ENCODE measurements around the gene FLII. TPM values are rescaled to one million over a fixed set of nuclear protein-coding genes. Genes with fewer than 3 reads are reported as not detected.
A peak's percentile ranks its signal among the peaks of the same experiment; 100 is the strongest.

Gene FLII
- total and polyA plus RNA-seq, 2 of the 13 experiments (the other 11 are each of a cell fraction or from before 2014, with no cell fraction given) = 130 to 303 TPM

- no peak for FAIRE-seq
- intact Hi-C loops (cut with micrococcal nuclease; ENCODE audit: unreplicated experiment) = loop anchor here (5.0 kb wide), 1 partner anchor 58 kb away; the partner anchor contains the start of gene SMCR8
- no peak for TF ChIP-seq ZNF563 (CRISPR knock-in tag; IDR thresholded peaks at IDR 0.05)
- TF ChIP-seq NFRKB (IDR thresholded peaks at IDR 0.05) = no peak
- peak; percentile 19; the same call in 1 of the 2 replicates for TF ChIP-seq ZNF670 (CRISPR knock-in tag; IDR thresholded peaks at IDR 0.05; ENCODE audit: borderline replicate concordance)
- TF ChIP-seq ZNF691 (CRISPR knock-in tag; IDR thresholded peaks at IDR 0.05; ENCODE audit: borderline replicate concordance, low read depth) = no peak
- no peak for TF ChIP-seq CBFB (CRISPR knock-in tag; IDR thresholded peaks at IDR 0.05)
- no peak for TF ChIP-seq SAP130 (CRISPR knock-in tag; IDR thresholded peaks at IDR 0.05; ENCODE audit: low read depth)
- TF ChIP-seq KLF16 (CRISPR knock-in tag; IDR thresholded peaks at IDR 0.05) = no peak
- TF ChIP-seq HNRNPLL (IDR thresholded peaks at IDR 0.05; ENCODE audit: low read depth, low read length, poor library complexity, severe bottlenecking) = no peak
- TF ChIP-seq KDM5A (IDR thresholded peaks at IDR 0.05; ENCODE audit: borderline replicate concordance, low read length) = no peak
- TF ChIP-seq SYNCRIP (IDR thresholded peaks at IDR 0.05; ENCODE audit: insufficient read depth, low read depth, low read length) = no peak
- TF ChIP-seq TGIF2 (CRISPR knock-in tag; IDR thresholded peaks at IDR 0.05) = no peak; the same call in 1 of the 2 replicates
- no peak for TF ChIP-seq ZNF550 (CRISPR knock-in tag; IDR thresholded peaks at IDR 0.05; ENCODE audit: borderline replicate concordance)
- TF ChIP-seq PHF5A (CRISPR knock-in tag; IDR thresholded peaks at IDR 0.05; ENCODE audit: low read depth, unreplicated experiment) = no peak
- no peak for TF ChIP-seq ZFP41 (CRISPR knock-in tag; IDR thresholded peaks at IDR 0.05; ENCODE audit: borderline replicate concordance)
- TF ChIP-seq NKX3-1 (CRISPR knock-in tag; IDR thresholded peaks at IDR 0.05) = 0 out of 2 replicates have a peak, but pooled peaks have one; percentile 23
- 0 out of 2 replicates have a peak, but pooled peaks have one; percentile 44 for TF ChIP-seq ADNP (CRISPR knock-in tag; IDR thresholded peaks at IDR 0.05)
- TF ChIP-seq SRSF9 (IDR thresholded peaks at IDR 0.05; ENCODE audit: borderline replicate concordance, insufficient read depth, low read depth, low read length, poor library complexity, severe bottlenecking) = no peak
- no peak for TF ChIP-seq SNAPC4 (CRISPR knock-in tag; IDR thresholded peaks at IDR 0.05)
Measured at GRCh38 chr17:18259621-18260331, 1.2 kb upstream of the FLII start.

More at GRCh38 chr17:18259621-18260331, 1.2 kb upstream of the FLII start:
- ATAC-seq = peak; percentile 7
- peaks cover 8% of the 10 kb centered on the region; the same call in 1 of the 2 replicates for H4K20me1 ChIP-seq (ENCODE audit: insufficient read depth, low read length)
- peak overlapping the region; percentile 23 for H2AFZ ChIP-seq (ENCODE audit: low read length)
- BruUV-seq (replicated peaks) = no TSS peak
- H3K4me1 ChIP-seq (ENCODE audit: insufficient read depth, low read length) = peaks cover 34% of the 10 kb centered on the region
- H3K27ac ChIP-seq (ENCODE audit: extremely low read length, insufficient read depth, low read length) = peak overlapping the region; percentile 83
- peak overlapping the region; percentile 80 for H3K9ac ChIP-seq (ENCODE audit: insufficient read depth, low read depth, low read length)
- in situ Hi-C loops (cut with HindIII; ENCODE audit: extremely low pct_ligation_motif_present, low pct_unique_long_range_greater_than_20kb) = loop anchor here (5.0 kb wide), 1 partner anchor 37 kb away; no protein-coding TSS in a partner anchor
- no peaks in the 10 kb centered on the region; a peak in 1 of 5 replicates for H3K27me3 ChIP-seq (ENCODE audit: control insufficient read depth in 1 of 2, insufficient read depth in 2 of 2, low read length in 2 of 2)
- no peaks in the 10 kb centered on the region for H3K9me3 ChIP-seq (ENCODE audit: low read length)
- ChIA-PET POLR2A (interaction anchor here (0.7 to 2.7 kb wide), 8 partner anchors 8 to 117 kb away, joined by 3 to 7 read pairs (median 4); partner anchors contain the start of genes ALKBH5, SHMT1, SMCR8 and TOP3A), CTCF (ENCODE audit: low intra/inter-chr PET ratio, low total read pairs) (no interaction called here)
- peaks cover 30% of the 10 kb centered on the region for H3K79me2 ChIP-seq (ENCODE audit: insufficient read depth, low read length)
- peak; percentile 34 for DNase-seq (ENCODE audit: low spot score)
- peak overlapping the region; percentile 97 for H3K4me2 ChIP-seq (ENCODE audit: low read depth, low read length)
- H3K36me3 ChIP-seq (replicated peaks in 1 of 2; ENCODE audit: control insufficient read depth in 1 of 2, insufficient read depth in 2 of 2, low read length in 2 of 2) = peaks cover 7 to 34% of the 10 kb centered on the region in 2 experiments; a peak in 4 of 5 replicates
- 10% methylated on average over 18 of the region's 22 CpGs for WGBS (ENCODE audit: low lambda C conversion rate)
- H3K4me3 ChIP-seq (replicated peaks in 1 of 3; ENCODE audit: insufficient read depth in 1 of 3, low read depth in 2 of 3, low read length in 3 of 3) = peak overlapping the region; percentile 75 to 82 (median 81)

Measured in HepG2 (cell line).